ENCODE data around the gene SPO11.
"Not testable (repeated sequence)": the region's sequence is repeated elsewhere in the genome, so short reads cannot be mapped to it uniquely, and the experiment has no call there.

DNA sequence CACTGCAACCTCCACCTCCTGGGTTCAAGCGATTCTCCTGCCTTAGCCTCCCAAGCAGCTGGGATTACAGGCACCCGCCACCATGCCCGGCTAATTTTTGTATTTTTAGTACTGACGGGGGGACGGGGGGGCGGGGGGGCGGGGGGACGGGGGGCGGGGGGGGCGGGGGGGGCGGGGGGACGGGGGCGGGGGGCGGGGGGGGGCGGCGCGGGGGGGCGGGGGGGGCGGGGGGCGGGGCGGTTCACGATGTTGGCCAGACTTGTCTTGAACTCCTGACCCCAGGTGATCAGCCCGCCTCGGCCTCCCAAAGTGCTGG, 21.1 kb downstream of the SPO11 start:
- not testable (repeated sequence) for TF ChIP-seq NFRKB (IDR thresholded peaks at IDR 0.05); TARDBP (IDR thresholded peaks at IDR 0.05); SUZ12 (IDR thresholded peaks at IDR 0.05); ELF4 (IDR thresholded peaks at IDR 0.05); HDGF (IDR thresholded peaks at IDR 0.05; ENCODE audit: borderline replicate concordance); CTBP1 (IDR thresholded peaks at IDR 0.05; ENCODE audit: borderline replicate concordance)

Data from HEK293T (cell line).